SK-N-SH (cell line): ENCODE results near the gene NUP37.

ENCODE experiments used
- EP300 ChIP-seq, 2 experiments: IDR thresholded peaks; 2 replicates each; pipeline versions ENCODE4 v1.4.0 to v1.6.1; 2012; ENCODE audit warnings: borderline replicate concordance in 1 of 2, low read depth in 1 of 2, low read length in 1 of 2
- NRF1 ChIP-seq: IDR thresholded peaks from 2 replicates; pipeline ENCODE4 v1.6.1; 2012; ENCODE audit warnings: low read depth, mild to moderate bottlenecking, low read length
- RFX5 ChIP-seq: IDR thresholded peaks from 2 replicates; pipeline ENCODE4 v1.6.1; 2012; ENCODE audit warnings: mild to moderate bottlenecking, improper control_type of control experiment, low read length
- SMC3 ChIP-seq: IDR thresholded peaks from 2 replicates; pipeline ENCODE4 v1.6.1; 2012; ENCODE audit warnings: low read depth, low read length, improper control_type of control experiment
- TF ChIP-seq, protein P1 (sequence below): IDR thresholded peaks from 2 replicates; pipeline ENCODE4 v1.4.0; 2012; ENCODE audit warnings: low read depth
- TF ChIP-seq, protein P2 (sequence below): fragments of 200-600 bp; sonication (generic); IDR thresholded peaks from 2 replicates; pipeline ENCODE4 v1.6.1; 2017; ENCODE audit warnings: antibody characterized with exemption, mild to moderate bottlenecking, moderate library complexity
- TF ChIP-seq, protein P3 (sequence below): fragments of 150-350 bp; IDR thresholded peaks from 2 replicates; pipeline ENCODE4 v1.6.1; 2016; ENCODE audit warnings: mild to moderate bottlenecking, low read depth, low read length

DNA sequence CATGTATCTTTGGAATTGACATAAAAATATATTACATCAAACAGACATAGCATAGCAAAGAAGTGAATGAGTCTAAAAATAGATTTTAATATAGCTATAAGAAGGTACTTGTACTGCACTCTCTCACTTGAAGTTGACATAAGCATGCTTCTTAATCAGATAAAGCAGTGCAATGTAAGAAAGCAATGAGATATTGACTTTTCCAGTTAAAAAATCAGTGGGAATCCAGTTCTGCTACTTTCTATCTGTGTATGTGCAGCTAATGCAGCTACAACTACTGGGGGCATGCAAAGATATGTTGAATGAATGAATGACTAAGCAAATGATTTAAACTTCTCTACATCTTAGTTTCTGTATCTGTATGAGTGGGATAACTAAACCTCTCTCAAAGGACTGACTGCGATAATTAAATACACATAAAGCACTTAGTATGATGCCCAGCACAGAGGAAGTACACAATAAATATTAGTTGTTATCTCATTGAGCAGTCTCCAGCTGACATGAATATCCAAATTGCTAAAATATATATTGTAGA, 68.4 kb downstream of the NUP37 start:
- TF ChIP-seq, protein P1, sequence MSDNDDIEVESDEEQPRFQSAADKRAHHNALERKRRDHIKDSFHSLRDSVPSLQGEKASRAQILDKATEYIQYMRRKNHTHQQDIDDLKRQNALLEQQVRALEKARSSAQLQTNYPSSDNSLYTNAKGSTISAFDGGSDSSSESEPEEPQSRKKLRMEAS: no peak
- TF ChIP-seq NRF1: no peak
- TF ChIP-seq, protein P2, sequence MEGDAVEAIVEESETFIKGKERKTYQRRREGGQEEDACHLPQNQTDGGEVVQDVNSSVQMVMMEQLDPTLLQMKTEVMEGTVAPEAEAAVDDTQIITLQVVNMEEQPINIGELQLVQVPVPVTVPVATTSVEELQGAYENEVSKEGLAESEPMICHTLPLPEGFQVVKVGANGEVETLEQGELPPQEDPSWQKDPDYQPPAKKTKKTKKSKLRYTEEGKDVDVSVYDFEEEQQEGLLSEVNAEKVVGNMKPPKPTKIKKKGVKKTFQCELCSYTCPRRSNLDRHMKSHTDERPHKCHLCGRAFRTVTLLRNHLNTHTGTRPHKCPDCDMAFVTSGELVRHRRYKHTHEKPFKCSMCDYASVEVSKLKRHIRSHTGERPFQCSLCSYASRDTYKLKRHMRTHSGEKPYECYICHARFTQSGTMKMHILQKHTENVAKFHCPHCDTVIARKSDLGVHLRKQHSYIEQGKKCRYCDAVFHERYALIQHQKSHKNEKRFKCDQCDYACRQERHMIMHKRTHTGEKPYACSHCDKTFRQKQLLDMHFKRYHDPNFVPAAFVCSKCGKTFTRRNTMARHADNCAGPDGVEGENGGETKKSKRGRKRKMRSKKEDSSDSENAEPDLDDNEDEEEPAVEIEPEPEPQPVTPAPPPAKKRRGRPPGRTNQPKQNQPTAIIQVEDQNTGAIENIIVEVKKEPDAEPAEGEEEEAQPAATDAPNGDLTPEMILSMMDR: no peak
- TF ChIP-seq SMC3: no peak
- no peak for TF ChIP-seq EP300 (IDR thresholded peaks at IDR 0.05; ENCODE audit: borderline replicate concordance in 1 of 2, low read depth in 1 of 2, low read length in 1 of 2)
- TF ChIP-seq, protein P3, sequence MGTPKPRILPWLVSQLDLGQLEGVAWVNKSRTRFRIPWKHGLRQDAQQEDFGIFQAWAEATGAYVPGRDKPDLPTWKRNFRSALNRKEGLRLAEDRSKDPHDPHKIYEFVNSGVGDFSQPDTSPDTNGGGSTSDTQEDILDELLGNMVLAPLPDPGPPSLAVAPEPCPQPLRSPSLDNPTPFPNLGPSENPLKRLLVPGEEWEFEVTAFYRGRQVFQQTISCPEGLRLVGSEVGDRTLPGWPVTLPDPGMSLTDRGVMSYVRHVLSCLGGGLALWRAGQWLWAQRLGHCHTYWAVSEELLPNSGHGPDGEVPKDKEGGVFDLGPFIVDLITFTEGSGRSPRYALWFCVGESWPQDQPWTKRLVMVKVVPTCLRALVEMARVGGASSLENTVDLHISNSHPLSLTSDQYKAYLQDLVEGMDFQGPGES: no peak
- TF ChIP-seq RFX5: no peak
